Activated CD8-positive, alpha-beta memory T cell treated with anti-CD3 and anti-CD28 coated beads, Interleukin-2, amount 50 U/mL, for 4 hours (primary cell): ENCODE results near the gene BTN2A1.
"Not testable (repeated sequence)": the region's sequence is repeated elsewhere in the genome, so short reads cannot be mapped to it uniquely, and the experiment has no call there.

Experiments
- DNase-seq: peaks from one replicate; pipeline ENCODE4 v3.0.0-alpha.2; 2020

BTN2A1 gene

GRCh38 chr6:26433680-26434079 lies 24.1 kb upstream of the BTN2A1 start:
- DNase-seq, result not testable (repeated sequence)

- no peak for DNase-seq
These were observed 21.7 kb upstream of the BTN2A1 start for GRCh38 chr6:26436018-26436417.

GRCh38 chr6:26437550-26437949 lies 20.2 kb upstream of the BTN2A1 start:
- DNase-seq, result no peak

- DNase-seq, result no peak
These were observed 19.8 kb upstream of the BTN2A1 start for GRCh38 chr6:26438000-26438399.

- DNase-seq, result no peak
These were observed 18.3 kb upstream of the BTN2A1 start for GRCh38 chr6:26439151-26440125.

GRCh38 chr6:26440977-26441358 lies 16.8 kb upstream of the BTN2A1 start:
- DNase-seq, result no peak

- no peak for DNase-seq
These were observed 15.8 kb upstream of the BTN2A1 start for GRCh38 chr6:26441977-26442376.

- DNase-seq, result peak; percentile 18
These were observed 11.7 kb upstream of the BTN2A1 start for GRCh38 chr6:26445934-26446667.

- no peak for DNase-seq
These were observed 10.5 kb upstream of the BTN2A1 start for GRCh38 chr6:26447257-26447656.

GRCh38 chr6:26450240-26450639 lies 7.5 kb upstream of the BTN2A1 start:
- DNase-seq, result no peak

GRCh38 chr6:26452631-26453235 lies 5.0 kb upstream of the BTN2A1 start:
- no peak for DNase-seq

GRCh38 chr6:26454631-26455030 lies 3.1 kb upstream of the BTN2A1 start:
- no peak for DNase-seq

- DNase-seq, result no peak
These were observed 2.3 kb upstream of the BTN2A1 start for GRCh38 chr6:26455357-26455970.

GRCh38 chr6:26457264-26457805 lies 420 bp upstream of the BTN2A1 start:
- no peak for DNase-seq

- DNase-seq, result no peak
These were observed 1.5 kb downstream of the BTN2A1 start for GRCh38 chr6:26459023-26459810.

- not testable (repeated sequence) for DNase-seq
These were observed 3.6 kb downstream of the BTN2A1 start for GRCh38 chr6:26461353-26461752.

- no peak for DNase-seq
These were observed 6.3 kb downstream of the BTN2A1 start for GRCh38 chr6:26464014-26464413.

GRCh38 chr6:26464416-26465131 lies 6.8 kb downstream of the BTN2A1 start:
- DNase-seq, result no peak

GRCh38 chr6:26465776-26466175 lies 8.0 kb downstream of the BTN2A1 start:
- DNase-seq, result no peak

- DNase-seq, result no peak
These were observed 11.1 kb downstream of the BTN2A1 start for GRCh38 chr6:26468829-26469228.

- DNase-seq, result no peak
These were observed 12.9 kb downstream of the BTN2A1 start for GRCh38 chr6:26470643-26471042.
